HL-60/S4 treated with retinoic acid at 250 ng/mL for 4 days and 3 days (cell line): ENCODE measurements around the gene CCNL2.
"Not testable (repeated sequence)": the region's sequence is repeated elsewhere in the genome, so short reads cannot be mapped to it uniquely, and the experiment has no call there.

Experiments used
- in situ Hi-C: fragments of 300-500 bp; cut with MboI; formaldehyde crosslinking; loops from 2 replicates; pipeline ENCODE4 v1.7.0; 2022; ENCODE audit warnings: low sequenced_read_pairs

The CCNL2 gene

DNA sequence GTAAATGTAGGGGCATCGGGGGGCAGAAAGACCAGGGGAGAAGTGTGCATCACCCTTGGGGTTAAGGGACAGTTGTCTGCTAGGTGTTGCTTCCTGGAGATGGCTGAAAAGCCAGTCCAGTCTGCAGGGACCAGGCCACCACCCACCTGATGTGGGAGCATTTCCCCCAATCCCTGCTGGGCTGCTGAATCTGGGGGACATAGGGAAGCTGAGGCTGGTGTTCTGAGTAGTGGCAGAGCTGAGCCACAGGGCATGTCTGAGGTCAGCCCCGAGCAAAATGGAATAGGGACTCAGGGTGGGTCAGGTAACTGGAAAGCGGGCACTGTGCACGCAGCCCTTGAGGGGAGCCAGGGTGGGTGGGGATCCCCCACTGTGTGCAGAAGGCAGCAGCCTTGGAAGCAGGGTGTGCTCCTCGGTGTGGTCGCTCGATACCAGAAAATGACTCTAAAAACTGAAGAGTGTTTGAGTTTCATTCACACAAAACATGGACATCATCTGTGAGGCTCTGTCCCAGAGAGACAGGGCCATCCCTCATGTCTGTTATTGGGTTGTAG lies 2.4 kb upstream of the CCNL2 start:
- in situ Hi-C loops = no loop called here

DNA sequence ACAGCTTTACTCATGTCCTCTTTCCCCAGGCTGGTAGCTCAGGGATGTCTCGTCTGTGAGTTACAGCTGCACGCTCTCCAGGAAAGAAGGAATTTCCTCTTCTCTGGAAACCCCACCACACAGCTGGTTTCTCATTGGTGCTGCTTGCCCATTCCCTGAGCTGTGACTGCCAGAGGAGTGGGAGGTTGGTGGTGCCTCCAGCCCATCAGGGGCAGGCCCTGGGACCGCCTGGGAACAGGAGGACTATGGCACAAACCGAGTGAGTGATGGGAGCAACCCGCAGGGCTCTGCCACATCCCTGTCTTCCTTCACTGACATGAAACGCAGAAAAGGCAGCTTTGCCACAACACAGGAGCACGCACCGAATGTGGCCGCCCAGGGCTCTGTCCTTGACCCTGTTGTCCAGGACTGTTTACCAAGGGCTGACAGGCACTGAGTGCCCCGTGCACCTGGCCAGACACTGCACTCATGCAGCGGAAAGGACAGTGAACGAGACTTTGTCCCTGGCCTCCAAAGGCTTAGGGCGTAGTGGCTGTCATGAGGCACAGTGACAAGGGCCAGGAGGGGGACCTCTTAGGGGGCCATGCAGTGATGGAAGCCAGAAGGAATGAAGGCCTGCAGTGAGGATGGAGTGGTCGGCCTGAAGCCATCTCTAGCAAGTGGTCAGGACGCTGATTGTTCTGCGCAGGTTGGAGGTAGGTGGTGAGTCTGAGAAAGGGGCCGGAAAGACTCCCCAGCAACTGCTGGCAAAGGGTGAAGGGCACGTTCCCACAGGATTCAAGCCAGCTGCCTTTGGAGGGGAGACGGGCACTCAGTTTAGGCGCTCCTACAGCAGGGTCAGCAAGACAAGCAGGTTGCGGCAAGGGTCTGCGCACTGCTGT lies 1.7 kb upstream of the CCNL2 start:
- in situ Hi-C loops = no loop called here

DNA sequence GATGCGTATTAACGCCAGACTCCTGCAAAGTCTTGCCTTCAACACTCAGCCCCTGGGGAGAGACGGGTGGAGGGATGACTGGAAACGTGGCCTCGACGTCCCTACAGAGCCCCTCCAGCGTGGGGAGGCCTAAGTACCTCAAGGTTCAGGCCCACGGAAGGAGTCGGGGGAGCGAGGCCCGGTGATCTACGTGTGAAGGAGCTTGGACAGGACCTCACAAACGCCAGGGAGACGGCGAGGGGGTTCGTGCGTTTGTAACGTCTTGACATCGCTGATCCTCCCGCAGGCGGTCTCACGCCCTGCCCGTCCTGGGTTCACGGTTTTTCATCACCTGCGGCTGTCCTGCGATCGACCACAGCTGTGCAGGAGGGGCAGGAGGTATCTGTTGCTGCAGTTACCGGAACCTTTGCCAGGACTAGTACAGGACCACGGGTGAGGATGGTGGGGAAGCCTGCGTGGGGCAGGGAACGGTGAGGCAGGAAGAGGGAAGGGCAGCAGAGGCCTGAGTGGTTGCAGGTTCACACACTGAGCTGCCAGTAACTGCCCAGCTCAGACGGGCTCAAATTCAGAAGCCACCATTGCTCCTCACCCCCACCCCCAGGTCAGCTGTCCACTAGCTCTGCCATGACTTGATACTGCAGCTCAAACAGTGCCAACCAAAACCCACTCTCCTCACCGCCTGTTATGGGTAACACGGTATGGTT lies 889 bp upstream of the CCNL2 start:
- in situ Hi-C loops = no loop called here

DNA sequence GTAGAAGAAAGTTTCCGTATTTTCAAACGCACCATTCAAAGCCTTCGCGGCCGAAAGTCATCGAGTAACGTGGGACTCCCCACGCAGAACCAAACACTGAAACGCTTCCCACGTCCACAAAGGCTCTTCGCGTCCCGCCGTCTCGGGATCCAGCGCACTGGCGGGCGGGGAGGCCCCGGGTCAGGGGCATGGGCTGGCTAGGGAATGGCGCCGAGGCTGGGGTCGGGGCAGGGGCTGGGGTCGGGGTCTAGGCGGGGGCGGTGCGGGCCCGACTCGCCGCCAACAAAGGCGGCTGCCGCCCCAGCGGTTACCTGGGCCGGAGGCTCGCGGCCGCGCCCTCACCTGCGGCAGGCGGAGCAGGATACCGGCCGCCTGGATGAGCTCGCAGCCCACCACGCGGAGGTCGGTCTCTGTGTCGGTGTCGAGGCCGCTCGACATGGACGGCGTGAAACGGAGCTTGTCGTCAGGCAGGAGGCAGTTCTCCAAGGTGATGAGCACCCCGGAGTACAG lies 403 bp downstream of the CCNL2 start:
- in situ Hi-C loops = no loop called here

DNA sequence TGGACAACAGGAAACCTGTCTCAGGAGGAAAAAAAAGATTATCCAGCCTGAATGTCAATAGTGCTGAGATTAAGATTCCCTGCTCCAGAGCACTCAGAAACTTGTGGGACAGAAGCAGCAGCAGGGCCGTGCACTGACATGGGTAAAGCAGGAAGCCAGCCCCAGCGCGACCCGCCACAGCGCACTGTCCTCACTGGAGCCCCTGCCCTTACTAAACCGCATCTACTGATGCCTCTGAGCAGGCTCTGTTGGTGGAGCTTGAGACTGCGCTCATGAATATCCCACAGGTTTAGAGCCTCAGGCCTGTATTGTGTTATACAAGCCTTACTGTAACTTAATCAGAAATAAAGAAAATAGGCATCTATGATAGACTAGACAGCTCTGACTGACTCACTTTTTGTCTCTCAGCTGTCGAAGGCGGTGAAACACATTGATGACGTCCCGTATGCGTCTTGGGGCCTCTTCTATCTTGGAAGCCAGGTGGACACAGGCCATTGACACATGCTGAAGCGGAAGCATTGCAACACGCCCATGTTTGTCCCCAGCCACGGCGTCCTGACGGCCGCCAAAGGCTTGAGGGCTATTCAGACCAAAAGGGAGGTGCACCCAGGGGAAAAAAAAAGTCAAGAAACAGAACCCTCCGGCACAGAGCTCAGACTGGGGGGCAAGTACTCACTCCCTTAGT lies 1.2 kb downstream of the CCNL2 start:
- in situ Hi-C loops = no loop called here

DNA sequence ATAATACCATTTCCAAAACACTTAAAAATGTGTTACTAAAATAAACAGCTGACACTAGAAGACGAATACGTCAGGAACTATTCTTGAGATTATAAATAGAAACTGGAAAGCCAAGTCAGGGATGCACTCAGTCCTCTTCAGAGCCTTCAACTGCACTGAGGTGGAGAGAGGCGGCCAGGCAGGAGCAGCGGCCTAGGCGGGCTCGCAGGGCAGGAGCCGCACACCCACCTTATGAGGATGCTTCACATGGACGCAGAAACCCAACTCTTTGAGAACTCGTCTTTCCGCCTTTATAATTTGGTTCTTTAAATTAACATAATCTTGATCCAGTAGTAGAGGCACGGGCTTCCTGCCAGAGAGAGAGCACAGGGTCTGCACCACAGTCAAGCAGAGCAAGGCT lies 4.0 kb downstream of the CCNL2 start:
- in situ Hi-C loops = no loop called here

DNA sequence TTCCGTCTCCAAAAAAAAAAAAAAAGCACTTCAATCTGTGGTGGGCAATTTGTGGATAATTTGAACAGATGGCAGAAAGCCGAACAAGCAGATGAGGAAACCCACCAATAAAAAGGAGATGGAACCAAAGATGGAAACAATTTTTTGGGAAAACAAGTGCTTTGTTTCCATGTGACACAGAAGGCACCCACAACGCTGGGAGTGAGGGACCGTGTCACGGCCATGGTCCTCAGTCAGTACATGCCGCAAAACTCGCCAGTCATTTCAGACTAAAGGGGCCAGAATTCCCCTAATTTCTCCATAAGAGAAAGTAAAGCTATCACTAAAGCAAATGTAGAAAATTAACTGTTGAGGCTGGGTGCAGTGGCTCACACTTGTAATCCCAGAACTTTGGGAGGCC lies 5.0 kb downstream of the CCNL2 start:
- in situ Hi-C loops = no loop called here

DNA sequence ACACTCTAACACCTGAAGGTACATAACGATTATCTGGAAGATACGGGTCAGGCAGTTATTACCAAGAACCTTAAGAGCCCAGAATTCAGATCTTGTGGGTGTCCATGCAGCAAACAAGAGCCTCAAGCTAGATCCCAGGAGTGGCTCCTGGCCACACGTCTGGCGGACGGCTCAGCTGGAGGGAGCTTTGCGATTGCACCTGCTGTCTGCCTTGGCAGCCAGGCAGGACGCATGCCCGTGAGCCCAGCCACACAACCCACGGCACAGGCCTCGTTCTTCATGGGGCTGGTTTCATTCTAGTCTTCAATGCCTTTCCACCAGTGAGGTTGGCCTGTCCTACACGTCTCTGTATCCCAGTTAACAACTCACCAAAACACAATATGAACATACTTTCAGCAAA lies 5.7 kb downstream of the CCNL2 start:
- in situ Hi-C loops = no loop called here

DNA sequence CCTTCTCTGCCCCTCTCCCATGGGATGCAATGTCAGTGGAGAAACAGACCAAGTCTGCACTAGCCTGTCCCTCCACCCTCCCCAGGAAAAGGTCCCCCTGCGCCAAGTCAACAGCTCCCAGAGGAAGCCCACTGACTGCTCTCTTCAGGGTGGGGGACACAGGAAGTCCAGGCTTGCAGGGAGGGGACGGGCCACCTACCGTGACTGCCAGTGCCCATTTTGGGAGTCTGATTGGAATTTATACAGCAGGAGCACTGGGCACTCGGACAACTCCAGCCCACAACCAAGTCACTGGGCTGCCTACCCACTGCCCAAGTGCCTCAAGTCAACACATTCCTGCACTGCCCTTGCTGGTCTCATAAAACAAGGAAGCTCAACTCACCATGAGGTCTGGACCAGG lies 6.1 kb downstream of the CCNL2 start:
- in situ Hi-C loops = no loop called here

DNA sequence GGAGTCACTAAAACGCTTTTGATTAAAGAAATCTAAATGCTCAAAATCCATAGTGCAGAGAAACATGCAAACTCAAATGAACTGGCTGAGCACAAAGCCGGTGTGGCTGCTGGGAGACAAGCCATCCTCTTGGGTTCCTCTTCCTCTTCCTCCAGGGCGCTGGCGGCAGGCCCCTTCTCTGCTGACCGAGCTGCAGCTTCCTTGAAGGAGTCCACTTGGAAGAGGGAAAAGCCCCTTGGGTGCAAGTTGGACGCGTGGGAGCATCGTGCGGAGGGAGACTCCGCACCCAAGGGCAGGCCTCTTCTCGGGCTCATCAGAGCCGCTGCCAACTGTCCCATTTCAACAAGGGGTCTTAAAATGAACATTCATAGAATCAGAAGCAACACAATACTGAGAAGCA lies 7.9 kb downstream of the CCNL2 start:
- in situ Hi-C loops = no loop called here

DNA sequence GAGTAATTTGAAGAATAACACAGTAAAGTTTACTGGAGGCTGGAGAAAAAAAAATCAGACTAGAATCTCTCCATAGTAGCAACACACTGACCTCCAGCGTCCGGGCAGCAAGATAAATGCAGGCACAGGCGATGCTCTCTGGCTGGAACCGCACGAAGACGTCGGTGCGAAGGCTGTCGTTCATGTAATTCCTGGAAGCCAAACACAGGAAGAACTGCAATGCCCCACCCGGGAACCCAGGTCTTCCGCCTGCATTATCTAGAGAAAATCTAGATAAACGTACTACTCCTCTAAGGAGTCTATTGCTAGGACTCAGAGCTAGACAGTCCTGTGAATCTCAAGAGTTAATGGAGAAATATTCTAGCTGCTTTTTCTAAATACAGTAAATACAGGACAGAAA lies 8.5 kb downstream of the CCNL2 start:
- in situ Hi-C loops = no loop called here

DNA sequence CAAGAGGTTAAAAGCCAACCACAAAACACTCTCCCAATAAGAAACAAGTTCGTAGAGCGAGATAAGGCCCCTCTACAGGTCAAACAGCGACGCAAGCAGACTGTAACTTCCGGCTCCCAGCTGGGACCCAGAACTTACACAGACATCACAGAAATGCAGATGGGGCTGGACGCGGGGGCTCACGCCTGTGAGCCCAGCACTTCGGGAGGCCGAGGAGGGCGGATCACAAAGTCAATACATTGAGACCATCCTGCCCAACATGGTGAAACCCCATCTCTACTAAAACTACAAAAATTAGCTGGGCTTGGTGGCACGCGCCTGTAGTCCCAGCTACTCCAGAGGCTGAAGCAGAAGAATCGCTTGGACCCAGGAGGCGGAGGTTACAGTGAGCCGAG lies 11.1 kb downstream of the CCNL2 start:
- in situ Hi-C loops = no loop called here

DNA sequence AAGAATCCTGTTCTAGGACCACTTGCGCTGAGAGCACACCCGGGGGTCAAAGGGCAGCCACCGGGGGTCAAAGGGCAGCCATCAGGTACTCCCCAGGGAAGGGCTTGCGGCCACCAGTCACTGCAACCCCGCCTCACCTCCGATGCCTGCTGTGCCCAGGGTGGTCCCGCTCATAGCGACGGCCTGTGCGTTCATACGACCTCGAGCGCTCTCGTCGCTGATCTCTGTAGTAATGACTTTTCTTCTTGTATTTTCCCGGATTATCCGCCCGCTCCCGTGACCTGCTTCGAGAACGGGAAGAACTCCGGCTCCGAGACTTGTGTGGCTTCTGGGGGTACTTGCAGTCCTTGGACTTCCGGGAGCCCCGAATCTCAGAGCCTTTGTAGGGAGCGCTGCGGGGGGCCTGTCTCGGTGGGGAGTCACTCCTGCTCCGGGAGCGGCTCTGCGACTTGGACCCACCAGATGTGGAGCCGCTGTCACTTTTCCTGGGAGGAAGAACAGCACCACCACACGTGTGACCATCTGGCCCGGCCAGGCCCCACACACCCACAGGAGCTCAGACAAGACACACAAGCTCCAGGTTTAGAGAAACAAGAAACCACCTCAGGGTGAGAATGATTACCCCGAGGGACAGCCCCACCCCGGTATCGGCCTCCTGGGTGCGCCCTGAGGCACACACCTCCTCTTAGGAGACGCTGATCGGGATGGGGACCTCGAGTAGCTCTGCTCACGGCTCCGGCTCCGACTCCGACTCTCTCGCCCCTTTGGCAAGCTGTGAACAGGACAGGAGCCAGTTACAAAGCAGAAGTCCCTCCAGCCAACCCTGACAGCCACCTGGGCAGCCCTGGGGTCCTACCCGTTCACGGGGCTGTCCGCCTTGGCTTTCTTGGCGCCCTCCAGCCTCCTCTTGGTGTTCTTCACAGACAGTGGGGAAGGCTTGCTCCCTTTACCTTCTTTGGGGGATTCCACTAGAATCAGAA lies 11.7 kb downstream of the CCNL2 start:
- in situ Hi-C loops = no loop called here

DNA sequence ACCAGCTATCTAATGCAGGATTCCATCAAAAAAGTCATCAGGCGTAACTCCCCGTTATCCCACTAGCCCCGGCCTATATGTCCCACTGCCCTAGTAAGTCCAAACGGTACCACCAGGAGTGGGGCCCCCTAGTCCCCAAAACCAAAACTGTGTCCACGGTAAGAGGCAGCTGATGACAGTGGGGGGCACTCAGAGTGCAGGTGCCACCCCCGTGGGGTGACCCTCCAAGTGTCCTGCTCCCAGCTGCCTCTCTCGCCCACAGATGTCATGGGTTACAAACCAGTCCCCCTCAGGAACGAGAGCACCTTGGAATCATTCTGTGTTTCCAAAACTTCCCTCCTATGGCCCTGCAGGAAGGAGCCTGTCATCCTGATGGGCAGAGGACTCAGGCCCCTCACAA lies 13.2 kb downstream of the CCNL2 start:
- in situ Hi-C loops = no loop called here

DNA sequence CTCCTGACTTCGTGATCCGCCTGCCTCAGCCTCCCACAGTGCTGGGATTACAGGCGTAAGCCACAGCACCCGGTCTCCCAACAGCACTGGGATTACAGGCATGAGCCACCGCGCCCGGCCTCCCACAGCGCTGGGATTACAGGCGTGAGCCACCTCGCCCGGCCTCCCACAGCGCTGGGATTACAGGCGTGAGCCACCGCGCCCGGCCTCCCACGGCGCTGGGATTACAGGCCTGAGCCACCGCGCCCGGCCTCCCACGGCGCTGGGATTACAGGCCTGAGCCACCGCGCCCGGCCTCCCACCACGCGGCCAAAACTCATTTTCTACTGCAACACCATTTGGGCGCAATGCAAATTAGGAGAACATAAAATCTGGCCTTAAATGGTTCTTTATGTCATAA lies 13.8 kb downstream of the CCNL2 start:
- in situ Hi-C loops = not testable (repeated sequence)

DNA sequence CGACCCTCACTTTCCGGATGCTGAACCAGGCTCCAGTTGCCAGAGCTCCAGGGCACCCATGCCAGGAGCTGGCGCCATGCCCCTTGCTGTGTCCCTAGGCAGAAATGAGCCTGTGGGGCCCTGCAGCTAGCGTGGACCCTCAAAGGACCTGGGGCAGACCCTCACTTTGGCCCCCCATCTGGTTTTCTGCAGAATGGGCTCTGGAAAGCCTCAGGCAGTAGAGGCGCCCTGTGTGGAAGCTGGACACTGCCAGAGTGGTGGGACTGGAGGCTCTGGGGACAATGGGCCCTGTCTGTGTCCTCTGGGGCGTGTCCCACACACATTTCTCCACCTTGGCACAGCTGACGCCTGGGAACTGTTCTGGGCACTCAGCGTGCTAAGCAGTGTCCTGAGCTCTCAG lies 17.8 kb downstream of the CCNL2 start:
- in situ Hi-C loops = no loop called here

DNA sequence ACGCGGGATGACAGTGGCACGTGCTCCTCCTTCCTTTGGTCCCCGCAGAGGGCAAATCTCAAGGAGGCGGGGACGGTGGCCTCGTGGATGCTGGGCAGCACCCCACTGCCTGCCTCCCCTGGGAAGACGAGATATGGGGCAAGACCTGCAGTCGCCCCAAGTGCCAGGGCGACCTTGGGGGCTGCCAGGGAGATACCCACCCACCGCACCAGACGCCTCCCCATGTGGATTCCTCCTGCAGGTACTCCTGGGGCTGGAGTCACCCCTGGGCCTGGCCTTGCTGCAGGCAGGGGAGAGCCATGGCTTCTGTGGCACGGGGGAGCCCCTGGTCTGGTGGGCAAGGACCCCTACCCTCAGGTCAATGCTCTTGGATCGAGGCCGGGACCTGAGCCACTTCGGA lies 18.3 kb downstream of the CCNL2 start:
- in situ Hi-C loops = no loop called here

DNA sequence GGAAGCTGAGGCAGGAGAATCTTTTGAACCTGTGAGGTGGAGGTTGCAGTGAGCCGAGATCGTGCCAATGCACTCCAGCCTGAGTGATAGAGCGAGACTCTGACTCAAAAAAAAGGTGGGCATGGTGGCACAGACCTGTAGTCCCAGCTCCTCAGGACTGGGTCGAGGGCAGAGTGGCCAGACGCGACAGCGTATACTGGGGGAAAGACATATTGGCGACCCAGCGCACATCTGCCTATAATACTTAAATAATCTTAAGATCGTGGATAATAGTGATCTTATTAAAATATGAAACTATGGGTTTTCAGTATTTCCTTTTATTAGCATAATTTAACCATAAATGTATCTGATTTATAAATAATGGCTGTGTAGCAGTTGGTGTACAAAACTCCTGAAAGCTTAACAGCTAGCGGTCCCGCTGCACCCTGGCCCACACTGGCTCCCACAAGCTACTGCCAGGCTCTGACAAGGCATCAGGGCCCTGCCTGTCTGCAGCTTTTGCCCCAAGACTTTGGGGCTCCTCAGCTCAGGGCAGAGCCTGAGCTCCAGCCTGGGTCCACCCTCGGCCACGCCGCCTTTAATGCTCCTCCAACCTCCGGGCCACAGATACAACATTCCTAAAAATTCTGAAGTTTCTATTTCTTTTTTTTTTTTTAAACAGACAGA lies 21.5 kb downstream of the CCNL2 start:
- in situ Hi-C loops = no loop called here

DNA sequence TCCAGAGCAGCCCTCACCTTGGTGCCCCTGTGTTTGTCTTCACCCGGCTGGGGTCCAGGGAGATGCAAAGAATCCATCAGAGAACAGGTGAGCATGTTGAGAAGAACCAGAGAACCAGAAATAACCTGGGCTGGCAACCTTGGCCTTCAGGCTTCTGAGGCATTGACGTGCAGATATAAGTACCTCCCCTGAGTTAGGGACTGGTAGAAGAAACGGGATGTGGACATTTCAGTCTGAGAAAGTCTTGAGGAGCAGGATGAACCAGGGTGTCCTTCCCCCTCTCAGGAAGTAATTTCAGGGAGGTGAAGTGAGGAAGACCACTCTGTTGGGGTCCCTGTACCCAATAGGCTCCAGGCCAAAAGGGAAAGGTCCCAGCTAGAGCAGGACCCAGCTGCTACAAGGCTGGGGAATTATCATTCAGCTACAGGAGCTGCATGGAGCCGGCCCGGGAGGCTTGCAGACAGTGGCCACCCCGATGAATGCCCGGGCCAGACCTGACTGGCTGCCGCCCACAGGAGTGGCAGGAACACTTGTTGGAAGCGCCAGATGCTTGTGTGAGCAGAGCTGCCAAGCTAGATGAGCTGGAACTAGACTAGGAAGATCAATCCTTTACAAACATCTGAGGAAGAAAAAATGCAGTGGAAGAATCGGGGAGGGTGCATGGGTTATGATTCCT lies 22.4 kb downstream of the CCNL2 start:
- in situ Hi-C loops = no loop called here
